Measurements from ENCODE around the gene LAMC3. TPM values are rescaled to one million over a fixed set of nuclear protein-coding genes. Genes with fewer than 3 reads are reported as not detected.

The LAMC3 gene
- total RNA-seq, 4 donors from 2014 or later = under 0.01 to 0.78 (median 0.50) TPM; not detected in 1

GRCh38 chr9:131069699-131070098 is 60.7 kb downstream of the LAMC3 start:
- H3K27ac ChIP-seq = no peak overlapping the region
- TF ChIP-seq CTCF (IDR thresholded peaks at IDR 0.05) = no peak
- no peak for TF ChIP-seq POLR2A (IDR thresholded peaks at IDR 0.05)
- peaks cover 38% of the 10 kb centered on the region for H3K27me3 ChIP-seq
- H3K36me3 ChIP-seq = no peaks in the 10 kb centered on the region
- no peaks in the 10 kb centered on the region for H3K4me1 ChIP-seq
- WGBS, 2 donors (ENCODE audit: low coverage in 1 of 2) = 90 to 94% methylated on average over 2 to 9 of the region's 15 CpGs
- no peaks in the 10 kb centered on the region for H3K9me3 ChIP-seq
- H3K4me3 ChIP-seq = no peak overlapping the region
- ATAC-seq = no peak

- 82% methylated on average over 4 of the region's 16 CpGs; no CpG with 5 or more reads in 1 of the 2 donors for WGBS, 2 donors (ENCODE audit: low coverage in 1 of 2)
- Histone ChIP-seq H3K27me3 (peaks cover 29% of the 10 kb centered on the region), H3K9me3 (no peaks in the 10 kb centered on the region), H3K4me1 (no peaks in the 10 kb centered on the region), H3K27ac (no peak overlapping the region), H3K36me3 (no peaks in the 10 kb centered on the region), H3K4me3 (no peak overlapping the region)
- TF ChIP-seq EP300 (IDR thresholded peaks at IDR 0.05) (no peak), POLR2A (IDR thresholded peaks at IDR 0.05) (no peak), POLR2AphosphoS5 (IDR thresholded peaks at IDR 0.05) (no peak), CTCF (IDR thresholded peaks at IDR 0.05) (no peak)
- no peak for ATAC-seq
These were observed 63.3 kb downstream of the LAMC3 start for GRCh38 chr9:131072107-131072870.

GRCh38 chr9:131072871-131073237 is 63.9 kb downstream of the LAMC3 start:
- no peaks in the 10 kb centered on the region for H3K9me3 ChIP-seq
- no peak for ATAC-seq
- H3K27ac ChIP-seq = no peak overlapping the region
- H3K4me3 ChIP-seq = no peak overlapping the region
- 70 to 92% methylated on average over 2 to 5 of the region's 9 CpGs for WGBS, 2 donors (ENCODE audit: low coverage in 1 of 2)
- no peak for TF ChIP-seq EP300 (IDR thresholded peaks at IDR 0.05)
- no peak for TF ChIP-seq POLR2AphosphoS5 (IDR thresholded peaks at IDR 0.05)
- TF ChIP-seq CTCF (IDR thresholded peaks at IDR 0.05) = no peak
- TF ChIP-seq POLR2A (IDR thresholded peaks at IDR 0.05) = no peak
- no peaks in the 10 kb centered on the region for H3K4me1 ChIP-seq
- H3K27me3 ChIP-seq = peaks cover 27% of the 10 kb centered on the region
- no peaks in the 10 kb centered on the region for H3K36me3 ChIP-seq

GRCh38 chr9:131076347-131077195 is 67.6 kb downstream of the LAMC3 start:
- Histone ChIP-seq H3K9me3 (no peaks in the 10 kb centered on the region), H3K4me3 (no peak overlapping the region), H3K27ac (no peak overlapping the region), H3K36me3 (no peaks in the 10 kb centered on the region), H3K4me1 (no peaks in the 10 kb centered on the region), H3K27me3 (peaks cover 3% of the 10 kb centered on the region)
- WGBS, 2 donors (ENCODE audit: low coverage in 1 of 2) = 57% methylated on average over 1 of the region's 15 CpGs; no CpG with 5 or more reads in 1 of the 2 donors
- TF ChIP-seq EP300 (IDR thresholded peaks at IDR 0.05) = no peak
- TF ChIP-seq POLR2AphosphoS5 (IDR thresholded peaks at IDR 0.05) = no peak
- no peak for TF ChIP-seq POLR2A (IDR thresholded peaks at IDR 0.05)
- no peak for TF ChIP-seq CTCF (IDR thresholded peaks at IDR 0.05)
- no peak for ATAC-seq
